Omental fat pad (tissue), 4 donors: Measurements from ENCODE around the gene ADK. TPM values are rescaled to one million over a fixed set of nuclear protein-coding genes. Genes with fewer than 3 reads are reported as not detected.

ENCODE experiments used
- ATAC-seq: fragments of 150-250 bp; one replicate; pipeline ENCODE4 v1.9.1; 2016; ENCODE audit warnings: mild to moderate bottlenecking, moderate library complexity; ENCODE audit not compliant: low FRiP score
- DNase-seq: peaks from one replicate; pipeline ENCODE4 v3.0.0-alpha.2; 2019; ENCODE audit warnings: low spot score
- total RNA-seq, 4 donors: library from RNA; depleted of rRNA; stranded (reverse); fragments of >200 nt; gene quantifications; one replicate each; pipeline ENCODE4 v1.1.0, GENCODE V29; 2016
- TF ChIP-seq, protein P1 (sequence below), 3 donors: fragments of 450-650 bp; IDR thresholded peaks; one replicate each; pipeline ENCODE4 v1.5.1; 2016 to 2017; ENCODE audit warnings: antibody characterized with exemption in 3 of 3, mild to moderate bottlenecking in 3 of 3, moderate library complexity in 2 of 3

ADK gene
- total RNA-seq, 4 donors from 2014 or later = 19.4 to 23.3 (median 22.0) TPM

- ATAC-seq = no peak
- DNase-seq = no peak
- TF ChIP-seq, protein P1, sequence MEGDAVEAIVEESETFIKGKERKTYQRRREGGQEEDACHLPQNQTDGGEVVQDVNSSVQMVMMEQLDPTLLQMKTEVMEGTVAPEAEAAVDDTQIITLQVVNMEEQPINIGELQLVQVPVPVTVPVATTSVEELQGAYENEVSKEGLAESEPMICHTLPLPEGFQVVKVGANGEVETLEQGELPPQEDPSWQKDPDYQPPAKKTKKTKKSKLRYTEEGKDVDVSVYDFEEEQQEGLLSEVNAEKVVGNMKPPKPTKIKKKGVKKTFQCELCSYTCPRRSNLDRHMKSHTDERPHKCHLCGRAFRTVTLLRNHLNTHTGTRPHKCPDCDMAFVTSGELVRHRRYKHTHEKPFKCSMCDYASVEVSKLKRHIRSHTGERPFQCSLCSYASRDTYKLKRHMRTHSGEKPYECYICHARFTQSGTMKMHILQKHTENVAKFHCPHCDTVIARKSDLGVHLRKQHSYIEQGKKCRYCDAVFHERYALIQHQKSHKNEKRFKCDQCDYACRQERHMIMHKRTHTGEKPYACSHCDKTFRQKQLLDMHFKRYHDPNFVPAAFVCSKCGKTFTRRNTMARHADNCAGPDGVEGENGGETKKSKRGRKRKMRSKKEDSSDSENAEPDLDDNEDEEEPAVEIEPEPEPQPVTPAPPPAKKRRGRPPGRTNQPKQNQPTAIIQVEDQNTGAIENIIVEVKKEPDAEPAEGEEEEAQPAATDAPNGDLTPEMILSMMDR (IDR thresholded peaks at IDR 0.05) = no peak
Measured at GRCh38 chr10:74599672-74600071, 448.7 kb downstream of the ADK start.

- ATAC-seq (no peak), DNase-seq (no peak)
- TF ChIP-seq, protein P1 (IDR thresholded peaks at IDR 0.05) = no peak
Measured at GRCh38 chr10:74600170-74600569, 449.1 kb downstream of the ADK start.

DNA sequence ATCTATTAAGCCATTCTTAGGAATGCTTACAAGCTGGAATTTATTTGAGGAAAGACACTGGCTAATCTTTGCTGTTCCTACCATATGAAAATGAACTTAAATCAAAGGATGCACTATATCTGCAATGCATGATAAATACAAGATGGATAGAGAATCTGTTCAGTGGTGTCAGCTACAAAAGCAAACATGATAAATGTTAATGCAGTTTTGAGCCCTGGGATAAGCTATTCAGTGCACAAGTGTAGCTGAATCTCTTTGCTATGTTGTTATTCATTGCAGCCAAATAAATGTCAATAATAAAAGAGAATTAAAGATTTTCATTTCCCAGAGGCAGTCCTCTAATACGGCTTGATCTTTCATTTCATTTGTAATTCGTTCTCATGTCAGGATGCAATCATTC, 451.6 kb downstream of the ADK start:
- DNase-seq (no peak), ATAC-seq (no peak)
- TF ChIP-seq, protein P1 (IDR thresholded peaks at IDR 0.05) = no peak

DNA sequence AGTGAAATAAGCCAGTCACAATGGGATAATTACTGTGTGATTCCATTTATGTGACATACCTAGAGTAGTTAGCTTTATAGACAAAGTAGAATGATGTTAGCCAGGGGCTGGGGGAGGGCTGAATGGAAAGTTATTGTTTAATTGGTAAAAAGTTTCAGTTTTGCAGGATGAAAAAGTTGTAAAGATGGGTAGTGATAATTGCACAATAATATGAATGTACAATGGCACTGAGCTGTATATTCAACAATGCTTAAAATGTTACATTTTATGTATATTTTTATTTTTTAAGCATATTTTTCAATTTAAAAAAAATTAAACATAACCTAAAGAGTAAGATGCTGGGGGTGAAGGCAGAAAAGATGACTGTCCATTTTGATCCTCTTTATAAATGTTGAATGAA, 459.3 kb downstream of the ADK start:
- TF ChIP-seq, protein P1 (IDR thresholded peaks at IDR 0.05) = no peak
- ATAC-seq (no peak), DNase-seq (no peak)

DNA sequence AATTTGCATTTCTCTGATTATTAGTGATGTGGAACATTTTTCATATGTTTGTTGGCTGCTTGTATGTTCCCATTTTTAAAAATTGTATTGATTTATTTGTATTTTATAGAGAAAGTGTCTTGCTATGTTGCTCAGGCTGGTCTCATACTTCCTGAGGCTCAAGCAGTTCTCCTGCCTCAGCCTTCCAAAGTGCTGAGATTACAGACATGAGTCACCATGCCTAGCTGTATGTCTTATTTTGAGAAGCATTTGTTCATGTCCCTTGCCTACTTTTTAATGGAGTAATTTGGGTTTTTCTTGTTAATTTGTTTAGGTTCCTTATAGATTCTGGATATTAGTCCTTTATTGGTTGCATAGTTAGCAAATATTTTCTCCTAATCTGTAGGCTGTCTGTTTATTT, 461.2 kb downstream of the ADK start:
- TF ChIP-seq, protein P1 (IDR thresholded peaks at IDR 0.05) = no peak
- DNase-seq (no peak), ATAC-seq (no peak)

GRCh38 chr10:74620626-74621025, 469.6 kb downstream of the ADK start:
- TF ChIP-seq, protein P1 (IDR thresholded peaks at IDR 0.05) = no peak
- no peak for ATAC-seq
- no peak for DNase-seq

DNA sequence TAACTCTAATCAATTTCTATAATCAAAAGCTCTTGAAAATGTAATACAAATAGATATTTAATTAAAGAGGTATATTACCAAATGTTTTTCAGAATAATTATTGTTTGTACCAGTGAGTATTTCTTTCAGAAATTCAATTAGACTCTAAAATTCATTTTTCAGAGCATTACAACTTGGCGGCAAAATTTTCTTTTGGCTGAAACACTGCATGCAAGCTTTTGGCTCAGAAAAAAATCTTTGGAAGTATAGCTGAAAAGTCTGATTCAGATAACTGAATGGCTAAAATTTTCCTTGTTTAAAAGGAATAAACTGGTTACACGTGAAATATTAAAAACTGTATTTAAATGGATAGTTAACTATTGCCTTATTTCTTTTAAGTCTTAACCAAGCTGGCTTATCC, 472.8 kb downstream of the ADK start:
- ATAC-seq (no peak), DNase-seq (no peak)
- TF ChIP-seq, protein P1 (IDR thresholded peaks at IDR 0.05) = no peak
